Measurements from ENCODE around the gene SLC1A4.
"Not testable (repeated sequence)": the region's sequence is repeated elsewhere in the genome, so short reads cannot be mapped to it uniquely, and the experiment has no call there.

Gene SLC1A4

DNA sequence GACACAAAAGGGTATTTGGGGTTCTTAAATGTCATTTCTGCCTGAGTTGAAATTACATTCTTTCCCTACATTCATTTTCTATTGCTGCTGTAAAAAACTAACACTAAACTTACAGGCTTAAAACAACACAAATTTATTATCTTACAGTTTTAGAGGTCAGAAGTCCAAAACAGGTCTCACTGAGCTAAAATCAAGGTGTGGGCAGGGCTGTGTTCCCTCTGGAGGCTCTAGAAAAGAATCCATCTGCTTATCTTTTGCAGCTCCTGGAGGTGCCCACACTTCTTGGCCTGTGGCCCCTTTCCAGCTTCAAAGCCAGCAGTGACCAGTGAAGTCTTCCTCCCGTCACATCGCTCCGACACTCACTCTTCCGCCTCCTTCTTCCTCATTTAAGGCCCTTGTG is 23.2 kb upstream of the SLC1A4 start:
- DNase-seq = no peak

DNA sequence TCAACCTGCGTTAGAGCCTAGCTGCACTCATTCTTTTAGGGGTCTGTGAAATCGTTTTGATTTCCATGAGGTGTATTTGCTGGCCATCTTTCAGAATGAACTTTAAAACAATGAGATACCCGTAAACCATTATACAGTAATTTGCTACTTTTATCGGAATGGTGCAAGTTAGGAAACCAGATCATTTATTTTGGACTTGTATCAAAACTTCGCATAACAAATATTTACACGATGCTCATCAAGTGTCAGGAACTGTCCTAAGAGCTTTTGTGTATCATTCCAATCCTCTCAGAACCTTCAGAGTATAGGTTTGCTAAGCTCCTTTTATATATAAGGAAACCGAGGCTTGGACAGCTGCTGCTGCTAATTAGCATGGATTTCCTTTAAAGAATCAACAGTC is 22.4 kb upstream of the SLC1A4 start:
- no peak for DNase-seq

DNA sequence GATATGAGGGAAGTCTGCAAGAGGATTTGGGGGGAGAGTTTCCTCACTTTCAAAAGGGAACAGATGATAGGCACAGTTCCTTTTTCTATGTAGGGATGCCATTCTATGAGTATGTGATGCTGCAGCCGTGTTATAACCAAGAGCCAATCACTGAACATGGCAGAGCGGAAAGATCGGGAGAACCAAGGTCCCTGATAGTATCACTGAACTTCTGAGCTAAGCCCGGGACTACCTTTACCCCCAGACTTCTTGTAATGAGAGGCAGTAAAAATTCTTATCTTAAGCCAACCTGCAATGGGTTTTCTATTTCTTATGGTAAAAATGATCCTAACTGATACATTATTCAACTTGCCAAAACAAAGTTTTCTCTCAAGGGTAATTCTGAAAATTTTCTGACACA is 21.6 kb upstream of the SLC1A4 start:
- no peak for DNase-seq

DNA sequence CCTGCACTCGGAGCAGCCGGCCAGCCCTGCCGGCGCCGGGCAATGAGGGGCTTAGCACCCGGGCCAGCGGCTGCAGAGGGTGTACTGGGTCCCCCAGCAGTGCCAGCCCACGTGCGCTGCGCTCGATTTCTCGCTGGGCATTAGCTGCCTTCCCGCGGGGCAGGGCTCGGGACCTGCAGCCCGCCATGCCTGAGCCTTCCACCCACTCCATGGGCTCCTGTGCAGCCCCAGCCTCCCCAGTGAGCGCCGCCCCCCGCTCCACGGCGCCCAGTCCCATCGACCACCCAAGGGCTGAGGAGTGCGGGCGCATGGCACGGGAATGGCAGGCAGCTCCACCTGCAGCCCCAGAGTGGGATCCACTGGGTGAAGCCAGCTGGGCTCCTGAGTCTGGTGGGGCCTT is 20.1 kb upstream of the SLC1A4 start:
- not testable (repeated sequence) for DNase-seq

DNA sequence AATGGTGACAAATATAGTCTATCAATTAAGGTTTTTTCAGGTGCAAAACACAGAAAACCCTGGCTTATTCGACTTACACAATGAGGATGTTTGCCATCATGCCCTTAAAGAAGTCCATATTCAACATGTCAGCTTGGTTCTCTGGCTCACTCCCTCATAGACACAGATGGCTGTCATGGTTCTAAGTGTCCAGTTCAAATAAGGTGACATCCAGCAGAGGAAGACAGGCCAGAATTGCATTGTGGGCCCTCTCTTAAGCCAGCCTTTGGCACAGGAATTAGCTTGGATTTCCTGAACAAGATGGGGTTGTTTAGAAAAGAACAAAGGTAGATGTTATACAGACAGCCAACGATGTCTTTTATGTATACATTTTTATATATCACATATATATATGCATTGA is 18.7 kb upstream of the SLC1A4 start:
- no peak for DNase-seq

DNA sequence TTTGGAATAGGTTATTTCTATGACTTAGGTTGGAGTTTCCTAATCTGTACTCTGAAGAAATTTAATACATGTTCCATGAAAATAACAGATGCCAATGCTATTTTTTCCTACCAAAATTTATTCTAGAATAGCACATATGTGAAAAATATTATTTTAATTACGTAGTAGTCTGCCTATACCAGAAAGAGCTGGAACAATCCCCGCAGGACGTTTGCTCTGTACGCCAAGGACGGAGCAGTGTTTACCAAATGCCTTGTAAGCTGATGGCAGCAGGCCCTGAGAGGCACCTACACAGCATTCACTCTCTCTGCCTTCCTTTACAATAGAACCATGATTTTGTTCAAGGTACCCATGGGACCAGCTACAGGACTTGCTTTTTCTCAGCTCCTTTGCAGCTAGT is 16.8 kb upstream of the SLC1A4 start:
- no peak for DNase-seq

DNA sequence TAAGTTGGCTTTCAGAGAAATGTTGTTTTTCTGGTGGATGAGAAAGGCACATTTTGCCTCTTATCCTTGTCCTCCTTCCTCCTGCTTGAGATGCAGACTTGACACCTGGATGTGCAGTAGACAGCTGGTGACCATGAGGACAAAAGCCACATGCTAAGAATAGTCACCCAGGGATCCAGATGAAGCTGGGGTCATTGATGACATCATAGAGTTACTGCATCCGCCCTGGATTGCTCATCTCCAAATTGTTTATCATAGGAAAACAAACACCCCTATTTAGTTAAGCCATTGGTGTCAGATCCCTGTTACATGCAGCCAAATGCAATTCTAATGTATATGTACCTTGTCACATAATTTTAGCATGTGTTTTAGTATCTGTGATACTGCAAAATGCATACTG is 16.3 kb upstream of the SLC1A4 start:
- no peak for DNase-seq

DNA sequence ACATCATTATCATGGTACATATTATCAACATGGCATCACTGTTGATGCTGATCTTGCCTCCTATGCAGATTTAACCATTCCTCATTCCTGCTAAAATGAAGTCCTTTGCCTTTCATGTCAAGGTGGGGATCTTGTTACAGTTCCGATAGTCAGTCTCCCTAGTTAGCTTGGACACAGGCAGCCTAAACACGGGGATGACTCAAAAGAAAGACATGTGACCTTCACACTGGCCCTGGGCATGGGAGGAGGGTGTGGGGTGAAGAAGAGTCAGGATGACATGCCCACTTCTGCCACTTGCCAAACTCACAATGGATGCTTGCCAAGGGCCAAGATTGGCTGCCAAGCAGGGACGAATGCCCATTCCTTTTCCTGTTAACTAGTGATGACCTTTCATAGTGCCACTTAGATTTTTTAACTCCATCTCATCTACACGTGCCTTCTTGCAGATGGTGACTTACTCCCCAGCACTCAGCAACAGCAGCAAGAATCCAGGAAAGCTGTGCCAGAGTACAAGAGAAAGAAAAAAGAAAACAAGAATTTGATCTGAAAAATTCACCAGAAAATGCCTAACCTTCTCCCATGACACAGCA is 13.9 kb upstream of the SLC1A4 start:
- no peak for DNase-seq

DNA sequence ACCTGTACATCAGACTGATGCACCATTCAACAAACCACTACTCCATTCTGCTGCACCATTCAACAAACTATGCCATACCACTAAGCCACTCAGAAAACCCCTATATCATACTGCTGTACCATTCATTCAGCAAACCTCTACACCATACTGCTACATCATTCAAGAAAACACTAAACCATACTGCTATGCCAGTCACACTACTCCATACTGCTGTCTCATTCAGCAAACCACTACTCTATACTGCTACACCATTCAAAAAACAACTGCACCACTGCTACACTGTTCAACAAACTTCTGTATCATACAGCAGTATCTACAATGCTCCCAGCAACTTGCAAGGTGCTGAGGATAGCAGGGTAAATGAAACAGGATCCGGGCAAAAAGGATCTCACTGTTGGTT is 12.9 kb upstream of the SLC1A4 start:
- no peak for DNase-seq

DNA sequence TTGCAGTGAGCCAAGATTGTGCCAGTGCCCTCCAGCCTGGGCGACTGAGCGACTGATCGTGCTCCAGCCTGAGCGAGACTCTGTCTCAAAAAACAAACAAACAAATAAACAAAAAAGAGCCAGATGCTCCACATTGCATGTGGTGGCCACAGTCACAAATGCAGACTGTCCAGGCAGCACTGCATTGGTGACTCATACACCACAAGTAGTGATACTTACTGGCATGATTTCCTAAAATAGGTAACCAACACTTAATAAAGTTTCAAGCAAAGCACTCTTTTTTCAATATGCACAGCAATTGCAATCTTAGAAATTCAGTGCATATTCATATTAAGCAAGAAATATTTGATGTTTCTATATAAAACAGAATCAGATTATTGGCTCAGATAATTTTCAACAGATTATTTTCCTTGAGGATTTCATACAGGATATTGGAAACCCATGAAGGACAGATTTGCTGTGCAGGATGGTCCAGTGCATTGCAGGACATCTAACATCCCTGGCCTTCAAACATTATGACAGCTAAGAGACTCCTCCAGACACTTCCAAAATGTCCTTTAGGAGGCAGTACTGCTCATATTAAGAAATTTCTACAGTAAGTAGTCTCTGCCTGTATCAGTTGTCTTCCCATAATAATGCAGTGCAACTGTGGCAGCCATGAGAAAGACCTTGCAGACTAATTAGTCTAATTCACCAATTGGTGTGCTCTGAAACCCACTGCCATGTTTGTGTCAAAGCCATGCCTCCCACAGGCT is 10.5 kb upstream of the SLC1A4 start:
- DNase-seq = peak in 1 of 2 donors; percentile 40

DNA sequence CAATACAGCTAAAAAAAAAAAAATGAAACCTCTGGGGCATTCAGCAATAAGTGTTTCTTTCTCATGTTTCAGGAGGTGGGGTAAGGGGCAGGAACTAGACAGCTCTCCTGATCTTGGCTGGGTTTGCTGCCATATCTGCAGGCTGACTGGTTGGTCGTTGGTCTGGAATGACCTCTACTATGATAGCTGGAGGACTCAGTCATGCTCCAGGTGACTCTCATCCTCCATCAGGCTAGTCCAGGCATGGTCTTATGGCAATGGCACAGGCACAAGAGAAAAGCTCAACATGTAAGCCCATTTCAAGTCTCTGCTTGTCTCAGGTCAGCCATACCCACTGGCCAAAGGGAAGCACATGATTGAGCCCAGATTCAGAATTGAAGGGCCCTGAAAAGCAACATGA is 9.5 kb upstream of the SLC1A4 start:
- DNase-seq = no peak

DNA sequence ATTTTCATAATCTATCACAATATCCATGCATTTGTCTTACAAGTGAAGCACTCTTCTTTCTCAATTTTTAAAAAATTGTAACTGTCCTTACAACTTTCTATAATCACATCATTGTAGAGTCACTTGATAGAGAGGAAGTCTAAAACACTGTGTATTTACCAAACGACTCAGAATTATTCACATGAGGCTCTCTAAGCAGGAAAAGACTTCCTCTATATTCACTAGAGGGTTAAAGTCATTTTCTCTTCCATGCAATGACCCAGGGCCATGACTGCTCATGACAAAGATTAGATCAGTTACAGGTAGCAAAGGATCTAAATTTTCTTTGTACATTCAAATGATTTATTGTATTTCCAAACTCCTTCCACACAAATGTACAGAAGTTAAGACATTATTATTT is 9.0 kb upstream of the SLC1A4 start:
- DNase-seq = no peak

DNA sequence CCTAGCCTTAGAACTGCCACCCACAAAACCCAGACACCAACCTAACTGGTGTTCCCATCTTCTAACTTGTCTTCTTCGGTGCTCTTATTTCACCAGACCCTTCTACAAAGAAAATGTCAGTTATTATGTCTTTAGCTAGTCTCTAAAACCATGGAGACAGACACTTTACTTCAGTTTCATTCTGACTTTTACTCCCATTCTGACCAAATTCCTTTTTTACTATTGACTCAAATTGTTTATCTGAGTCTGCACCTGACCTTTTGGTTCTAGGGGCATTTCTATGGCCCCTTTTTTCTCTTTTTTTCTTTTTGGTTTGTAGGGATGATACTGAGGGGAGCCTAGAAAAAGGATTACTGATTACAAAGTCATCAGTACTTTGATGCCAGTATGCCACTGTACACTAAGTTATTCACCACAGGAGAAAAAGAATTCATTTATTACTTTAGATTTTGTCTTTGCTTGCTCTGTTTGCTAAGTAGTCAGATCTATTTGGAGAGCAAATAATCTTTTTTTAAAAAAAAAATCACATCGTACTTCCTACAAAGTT is 6.8 kb upstream of the SLC1A4 start:
- DNase-seq = no peak

DNA sequence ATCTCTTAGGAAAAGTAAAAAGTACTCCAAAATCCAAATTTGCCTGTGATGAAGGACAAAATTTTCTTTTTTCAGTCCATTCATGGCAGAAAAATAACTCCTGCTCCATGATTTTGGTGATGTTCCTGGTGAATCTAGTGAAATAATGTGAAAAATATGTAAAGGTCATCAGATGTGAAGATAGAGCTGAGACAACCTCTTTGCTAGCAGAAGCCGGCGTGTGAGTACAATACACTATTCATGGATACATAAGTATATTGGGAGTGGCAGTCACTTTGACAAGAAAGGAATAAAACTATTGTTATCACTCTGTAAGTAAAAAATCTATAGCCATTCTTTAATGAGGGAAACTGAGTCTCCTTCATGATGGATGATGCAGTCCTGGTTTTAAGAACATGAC is 6.3 kb upstream of the SLC1A4 start:
- no peak for DNase-seq

DNA sequence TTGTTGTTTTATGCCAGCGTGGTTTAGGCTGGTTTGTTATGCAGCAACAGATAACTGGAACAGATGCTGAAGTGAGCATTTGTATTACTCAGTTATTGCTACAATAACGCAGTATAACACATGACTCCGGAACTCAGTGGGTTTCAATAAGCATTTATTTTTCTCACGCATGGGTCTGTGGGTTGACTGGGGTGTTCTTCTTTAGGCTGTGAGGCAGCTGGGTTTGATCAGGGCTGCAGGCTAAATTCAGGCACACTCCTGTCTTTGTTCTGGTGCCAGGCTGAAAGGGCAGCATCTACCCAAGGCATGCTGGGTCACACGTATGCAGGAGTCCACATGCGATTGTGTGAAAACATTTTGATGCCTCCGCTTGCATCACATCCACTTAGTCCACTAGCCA is 3.8 kb upstream of the SLC1A4 start:
- DNase-seq = no peak

DNA sequence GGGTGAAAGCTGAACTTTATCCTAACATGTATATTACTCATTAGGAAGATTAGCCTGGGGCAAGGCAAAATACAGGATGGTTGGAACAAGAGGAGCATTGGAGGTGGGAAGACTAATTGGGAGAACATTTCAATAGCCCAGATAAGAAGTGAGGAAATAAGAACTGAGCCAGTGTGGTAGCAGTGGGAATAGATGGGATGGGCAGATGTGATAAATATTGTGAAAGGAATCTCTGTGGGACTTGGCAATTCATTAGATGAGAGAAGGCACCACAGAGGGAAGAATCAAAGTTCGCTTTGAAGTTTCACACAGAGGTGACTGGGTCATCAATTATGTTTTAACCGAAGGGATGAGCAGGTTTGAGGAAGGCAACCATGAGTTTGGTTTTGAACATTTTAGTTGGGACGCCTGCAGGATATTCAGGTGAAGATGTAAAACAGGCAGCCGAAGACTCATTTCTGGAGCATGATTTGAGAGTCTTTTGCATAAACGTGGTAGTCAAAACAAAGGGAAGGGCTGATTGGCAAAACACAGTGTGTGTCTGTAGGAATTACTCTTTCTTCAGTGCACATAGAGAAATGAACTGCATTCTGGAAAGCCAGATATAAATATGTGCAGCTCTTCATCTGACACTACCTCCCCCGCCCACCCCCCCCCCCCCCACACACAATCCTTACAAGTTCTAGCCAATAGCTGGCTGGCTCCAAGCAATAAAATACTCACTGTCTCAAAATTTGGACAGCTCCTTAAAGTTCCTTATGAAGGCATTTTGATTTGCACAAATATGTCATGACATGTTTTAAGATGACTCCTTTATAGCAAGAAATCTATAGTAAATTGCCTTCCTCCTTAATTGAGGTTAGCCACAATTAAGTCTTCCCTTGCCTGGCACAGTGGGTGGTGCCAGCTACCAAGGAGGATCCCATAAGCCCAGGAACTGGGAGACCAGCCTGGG is 1.9 kb upstream of the SLC1A4 start:
- no peak for DNase-seq

DNA sequence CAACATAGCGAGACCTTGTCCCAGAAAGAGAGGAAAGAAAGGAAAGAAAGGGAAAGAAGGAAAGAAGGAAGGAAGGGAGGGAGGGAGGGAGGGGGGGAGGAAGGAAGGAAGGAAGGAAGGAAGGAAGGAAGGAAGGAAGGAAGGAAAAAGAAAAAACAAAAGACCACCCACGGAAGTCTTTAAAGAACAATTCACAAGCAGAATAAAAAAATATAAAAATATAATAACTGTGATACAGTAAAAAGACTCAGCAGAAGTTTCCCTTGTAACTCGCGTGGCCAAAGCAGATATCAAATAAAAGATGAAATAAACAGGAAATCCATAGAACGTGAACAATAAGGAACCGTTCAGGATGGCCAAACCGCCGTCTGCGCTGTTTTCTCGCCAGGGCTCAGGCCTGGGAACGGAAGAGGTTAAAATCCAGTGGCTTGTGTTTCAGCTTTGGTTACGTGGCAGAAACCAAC is 1.2 kb upstream of the SLC1A4 start:
- DNase-seq = peak in 1 of 2 donors; percentile 60

DNA sequence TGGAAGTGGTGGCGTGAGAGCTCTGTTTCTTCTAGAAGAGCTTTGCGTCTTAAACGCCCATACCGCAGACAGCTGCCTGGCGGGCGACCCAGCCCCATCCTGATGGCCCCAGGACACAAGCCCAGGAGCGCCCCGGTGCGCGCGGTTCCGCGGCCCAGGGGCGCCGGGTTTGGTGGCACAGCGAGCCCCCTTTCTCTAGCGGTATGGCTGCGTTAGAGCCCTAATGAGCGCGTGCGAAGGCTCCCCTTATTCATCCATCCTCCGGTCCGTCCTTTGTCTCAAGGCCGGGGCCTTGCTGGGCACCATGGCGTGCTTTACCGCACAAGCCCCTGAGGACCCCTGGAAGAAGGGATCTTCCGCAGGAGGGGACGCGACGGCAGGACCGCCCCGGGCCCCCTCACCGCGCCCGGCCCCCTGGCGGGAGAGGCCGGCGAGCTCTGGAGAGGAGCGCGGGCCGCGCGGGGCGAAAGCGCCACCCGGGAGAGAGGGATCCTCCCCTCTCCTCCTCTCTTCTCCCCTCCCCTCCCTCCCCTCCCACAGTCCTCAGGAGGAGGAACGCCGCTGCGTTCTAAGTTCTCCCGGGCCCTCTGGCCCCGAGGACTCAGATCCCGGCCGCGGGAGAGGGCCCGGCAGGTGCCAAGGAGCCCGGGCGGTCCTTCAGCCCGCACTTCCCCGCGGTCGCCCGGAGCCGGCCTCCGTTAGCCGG is 626 bp upstream of the SLC1A4 start:
- peak in 1 of 2 donors; percentile 42 for DNase-seq

DNA sequence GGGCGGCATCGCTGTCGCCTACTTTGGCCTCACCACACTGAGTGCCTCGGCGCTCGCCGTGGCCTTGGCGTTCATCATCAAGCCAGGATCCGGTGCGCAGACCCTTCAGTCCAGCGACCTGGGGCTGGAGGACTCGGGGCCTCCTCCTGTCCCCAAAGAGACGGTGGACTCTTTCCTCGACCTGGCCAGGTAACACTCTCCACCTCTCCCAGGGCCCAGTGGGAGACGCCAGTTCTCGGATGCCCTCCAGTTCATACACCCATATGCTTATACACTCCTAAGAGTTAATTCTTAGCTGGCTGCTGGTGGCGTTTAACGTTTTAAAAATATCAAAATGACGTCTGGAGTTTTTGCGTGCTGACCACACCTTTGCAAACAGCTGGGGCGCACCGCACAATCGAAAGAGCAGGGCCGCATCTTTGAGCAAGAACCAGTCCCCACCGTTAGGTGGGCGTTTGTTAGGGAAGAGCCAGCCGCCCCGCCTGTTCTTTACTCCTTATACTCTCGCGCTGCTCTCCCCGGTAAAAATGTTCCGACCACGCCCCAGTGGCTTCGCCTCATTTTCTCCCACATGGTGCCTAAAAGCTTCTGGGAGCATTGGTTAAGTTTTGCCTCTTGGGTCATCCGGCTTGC is 899 bp downstream of the SLC1A4 start:
- no peak for DNase-seq

DNA sequence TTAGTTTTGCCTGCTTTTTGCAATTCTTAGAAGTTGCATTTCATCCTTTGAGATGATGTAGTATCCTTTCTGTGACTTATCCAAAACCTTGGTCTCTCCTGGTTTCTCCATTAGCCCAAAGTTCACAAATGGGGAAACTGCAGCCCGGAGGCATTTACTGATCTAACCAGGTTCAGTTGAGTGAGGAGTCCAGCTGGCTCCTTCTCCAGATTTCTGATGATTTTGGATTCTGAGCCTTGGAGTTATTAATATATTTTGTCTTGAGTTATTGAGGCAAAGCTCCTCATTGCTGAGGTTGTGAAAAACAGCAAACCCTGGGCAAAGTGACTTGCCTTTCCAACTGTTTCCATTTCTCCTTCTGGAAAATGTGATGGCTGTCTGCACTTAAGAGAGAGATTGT is 1.7 kb downstream of the SLC1A4 start:
- no peak for DNase-seq

DNA sequence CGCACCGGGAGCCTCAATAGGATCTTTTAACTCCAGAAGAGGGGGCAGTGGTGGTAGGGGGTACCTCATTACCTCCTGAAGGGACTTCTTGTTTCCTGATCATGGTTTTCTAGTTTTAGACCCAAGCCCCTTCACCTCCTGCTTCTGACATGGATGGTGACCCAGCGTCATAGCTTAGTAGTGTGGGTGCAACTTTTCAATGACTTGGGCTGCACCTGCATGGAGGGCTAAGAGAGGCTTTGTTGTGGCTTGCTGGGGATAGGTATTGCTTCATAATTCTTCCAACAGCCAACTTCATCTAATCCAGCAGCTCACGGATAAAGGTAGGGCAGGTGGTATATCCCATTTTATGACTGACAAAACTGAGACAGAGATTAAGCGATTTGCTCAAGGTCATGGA is 3.0 kb downstream of the SLC1A4 start:
- no peak for DNase-seq

DNA sequence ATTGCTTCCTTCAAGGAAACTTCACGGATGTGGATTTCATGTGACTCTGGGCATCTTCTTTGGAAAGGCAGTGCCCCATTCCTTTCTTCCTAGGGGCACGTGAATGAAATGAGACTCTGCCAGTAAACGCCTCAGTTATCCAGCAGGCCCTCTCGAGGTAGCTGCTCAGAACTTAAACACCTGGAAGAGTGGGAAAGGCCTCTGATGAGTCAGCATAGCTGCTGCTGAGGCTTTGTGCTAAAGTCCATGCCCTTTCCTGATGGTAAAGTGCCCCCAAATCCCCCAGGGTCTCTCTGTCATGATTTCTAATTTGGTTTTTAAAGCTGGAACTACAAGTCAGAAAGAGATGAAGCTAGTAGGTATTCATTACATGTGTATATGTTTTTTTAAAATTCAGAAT is 3.8 kb downstream of the SLC1A4 start:
- DNase-seq = no peak
